BE2C (cell line): ENCODE data around the gene CD200R1.

ENCODE experiments used
- DNase-seq: peaks from one replicate; pipeline ENCODE4 v3.0.0-alpha.2; 2020
- H3K27me3 ChIP-seq: fragments of 250-450 bp; sonication (Bioruptor Pico); 2 replicates; pipeline ENCODE4 v1.5.1; 2020; ENCODE audit warnings: mild to moderate bottlenecking
- H3K36me3 ChIP-seq: fragments of 250-450 bp; sonication (Bioruptor Pico); 2 replicates; pipeline ENCODE4 v1.5.1; 2020; ENCODE audit warnings: mild to moderate bottlenecking
- H3K4me1 ChIP-seq: fragments of 250-450 bp; sonication (Bioruptor Pico); 2 replicates; pipeline ENCODE4 v1.5.1; 2020
- H3K4me3 ChIP-seq: 2 replicates; pipeline ENCODE4 v1.5.1; 2011; ENCODE audit warnings: low read depth, low read length
- H3K9me3 ChIP-seq: fragments of 250-450 bp; sonication (Bioruptor Pico); 2 replicates; pipeline ENCODE4 v1.5.1; 2020
- CTCF ChIP-seq: IDR thresholded peaks from 2 replicates; pipeline ENCODE4 v1.5.1; 2012; ENCODE audit warnings: mild to moderate bottlenecking, low read depth, low read length

The CD200R1 gene

DNA sequence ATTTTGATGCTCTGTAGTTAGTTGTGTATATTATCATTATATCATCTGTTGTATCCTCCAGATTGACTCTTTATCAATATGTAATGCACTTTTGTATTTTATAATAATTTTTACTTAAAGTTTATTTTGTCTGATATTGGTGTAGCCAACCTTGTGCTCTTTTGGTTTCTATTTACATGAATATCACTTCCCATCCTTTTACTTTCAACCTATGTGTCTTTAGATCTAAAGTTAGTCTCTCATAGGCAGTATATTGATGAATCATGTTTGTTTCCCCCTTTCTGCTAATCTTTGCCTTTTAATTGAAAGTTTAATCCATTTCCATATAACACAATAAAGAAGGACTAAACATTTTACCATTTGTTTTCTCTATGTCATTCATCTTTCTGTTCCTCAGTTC lies 100.2 kb downstream of the CD200R1 start:
- DNase-seq = no peak
- no peak for TF ChIP-seq CTCF
- no peaks in the 10 kb centered on the region for H3K4me1 ChIP-seq

DNA sequence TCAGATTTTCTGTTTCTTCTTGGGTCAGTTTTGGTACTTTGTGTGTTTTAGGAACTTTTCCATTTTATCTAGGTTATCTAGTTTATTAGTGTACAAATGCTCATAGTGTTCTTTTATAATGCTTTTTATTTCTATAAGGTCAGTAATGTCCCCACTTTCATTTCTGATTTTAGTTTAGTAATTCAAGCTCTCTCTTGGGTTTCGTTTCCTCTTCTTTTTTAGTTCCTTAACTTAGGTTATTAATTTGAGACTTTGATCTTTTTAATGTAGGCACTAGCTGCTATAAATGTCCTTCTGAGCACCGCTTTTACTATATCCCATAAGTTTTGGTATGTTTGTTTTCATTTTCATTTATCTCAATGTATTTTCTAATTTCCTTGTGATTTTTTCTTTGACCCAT lies 101.3 kb downstream of the CD200R1 start:
- DNase-seq = no peak
- Histone ChIP-seq H3K4me1 (no peaks in the 10 kb centered on the region), H3K4me3 (no peak overlapping the region), H3K27me3 (no peaks in the 10 kb centered on the region), H3K9me3 (no peaks in the 10 kb centered on the region), H3K36me3 (no peaks in the 10 kb centered on the region)
- no peak for TF ChIP-seq CTCF

More for the DNA sequence above, 100.2 kb downstream of the CD200R1 start:
- Histone ChIP-seq H3K27me3 (no peaks in the 10 kb centered on the region), H3K36me3 (no peaks in the 10 kb centered on the region), H3K9me3 (no peaks in the 10 kb centered on the region), H3K4me3 (no peak overlapping the region)

GRCh38 chr3:112871735-112872134 lies 103.2 kb downstream of the CD200R1 start:
- TF ChIP-seq CTCF = no peak
- DNase-seq = no peak

More at GRCh38 chr3:112871735-112872134, 103.2 kb downstream of the CD200R1 start:
- no peaks in the 10 kb centered on the region for H3K4me1 ChIP-seq
- no peaks in the 10 kb centered on the region for H3K9me3 ChIP-seq
- H3K36me3 ChIP-seq = no peaks in the 10 kb centered on the region
- no peak overlapping the region for H3K4me3 ChIP-seq
- H3K27me3 ChIP-seq = no peaks in the 10 kb centered on the region
